Peyer's patch (tissue), 4 donors: Measurements from ENCODE around the gene RNF175.

Experiments used
- POLR2A ChIP-seq, 2 donors: fragments of 450-650 bp; IDR thresholded peaks; one replicate each; pipeline ENCODE4 v1.5.1; 2017; ENCODE audit warnings: antibody characterized with exemption in 2 of 2, mild to moderate bottlenecking in 2 of 2, moderate library complexity in 2 of 2
- TF ChIP-seq, protein P1 (sequence below), 6 experiments: fragments of 450-650 bp in 4 of 6; fragments of 200-600 bp in 2 of 6; sonication (generic) in 1 of 6; IDR thresholded peaks; one replicate each; pipeline ENCODE4 v1.5.1; 2017 to 2019; ENCODE audit warnings: antibody characterized with exemption in 6 of 6, mild to moderate bottlenecking in 3 of 6, moderate library complexity in 1 of 6

DNA sequence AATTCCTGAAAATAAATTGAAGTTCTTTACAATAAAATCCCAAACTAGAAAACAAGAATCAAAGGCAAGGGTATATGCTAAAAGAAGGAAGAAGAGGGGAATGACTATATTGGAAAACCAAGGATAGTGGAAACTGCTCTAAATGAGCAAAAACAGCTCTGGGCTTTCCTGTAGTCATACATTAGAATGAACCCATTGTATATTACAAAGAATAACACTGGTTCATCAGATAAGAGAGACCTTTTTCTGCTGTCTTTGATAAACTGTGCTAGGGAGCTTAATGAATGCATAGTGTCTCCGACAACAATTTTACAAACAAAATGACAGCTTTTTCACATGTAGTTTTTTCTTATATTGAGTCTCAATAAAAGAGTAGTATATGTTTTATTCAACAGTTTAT is 49.1 kb downstream of the RNF175 start:
- no peak for TF ChIP-seq POLR2A (IDR thresholded peaks at IDR 0.05)
- TF ChIP-seq, protein P1, sequence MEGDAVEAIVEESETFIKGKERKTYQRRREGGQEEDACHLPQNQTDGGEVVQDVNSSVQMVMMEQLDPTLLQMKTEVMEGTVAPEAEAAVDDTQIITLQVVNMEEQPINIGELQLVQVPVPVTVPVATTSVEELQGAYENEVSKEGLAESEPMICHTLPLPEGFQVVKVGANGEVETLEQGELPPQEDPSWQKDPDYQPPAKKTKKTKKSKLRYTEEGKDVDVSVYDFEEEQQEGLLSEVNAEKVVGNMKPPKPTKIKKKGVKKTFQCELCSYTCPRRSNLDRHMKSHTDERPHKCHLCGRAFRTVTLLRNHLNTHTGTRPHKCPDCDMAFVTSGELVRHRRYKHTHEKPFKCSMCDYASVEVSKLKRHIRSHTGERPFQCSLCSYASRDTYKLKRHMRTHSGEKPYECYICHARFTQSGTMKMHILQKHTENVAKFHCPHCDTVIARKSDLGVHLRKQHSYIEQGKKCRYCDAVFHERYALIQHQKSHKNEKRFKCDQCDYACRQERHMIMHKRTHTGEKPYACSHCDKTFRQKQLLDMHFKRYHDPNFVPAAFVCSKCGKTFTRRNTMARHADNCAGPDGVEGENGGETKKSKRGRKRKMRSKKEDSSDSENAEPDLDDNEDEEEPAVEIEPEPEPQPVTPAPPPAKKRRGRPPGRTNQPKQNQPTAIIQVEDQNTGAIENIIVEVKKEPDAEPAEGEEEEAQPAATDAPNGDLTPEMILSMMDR (IDR thresholded peaks at IDR 0.05), result no peak
